GM21825 (cell line): Measurements from ENCODE around the gene P2RX6.
"Not testable (repeated sequence)": the region's sequence is repeated elsewhere in the genome, so short reads cannot be mapped to it uniquely, and the experiment has no call there.

Source experiments
- ATAC-seq: cut with Tn5 transposase; IDR thresholded peaks from one replicate; pipeline ENCODE4 v1.9.1; 2021; ENCODE audit warnings: mild to moderate bottlenecking, moderate library complexity; ENCODE audit not compliant: unreplicated experiment

Gene P2RX6

DNA sequence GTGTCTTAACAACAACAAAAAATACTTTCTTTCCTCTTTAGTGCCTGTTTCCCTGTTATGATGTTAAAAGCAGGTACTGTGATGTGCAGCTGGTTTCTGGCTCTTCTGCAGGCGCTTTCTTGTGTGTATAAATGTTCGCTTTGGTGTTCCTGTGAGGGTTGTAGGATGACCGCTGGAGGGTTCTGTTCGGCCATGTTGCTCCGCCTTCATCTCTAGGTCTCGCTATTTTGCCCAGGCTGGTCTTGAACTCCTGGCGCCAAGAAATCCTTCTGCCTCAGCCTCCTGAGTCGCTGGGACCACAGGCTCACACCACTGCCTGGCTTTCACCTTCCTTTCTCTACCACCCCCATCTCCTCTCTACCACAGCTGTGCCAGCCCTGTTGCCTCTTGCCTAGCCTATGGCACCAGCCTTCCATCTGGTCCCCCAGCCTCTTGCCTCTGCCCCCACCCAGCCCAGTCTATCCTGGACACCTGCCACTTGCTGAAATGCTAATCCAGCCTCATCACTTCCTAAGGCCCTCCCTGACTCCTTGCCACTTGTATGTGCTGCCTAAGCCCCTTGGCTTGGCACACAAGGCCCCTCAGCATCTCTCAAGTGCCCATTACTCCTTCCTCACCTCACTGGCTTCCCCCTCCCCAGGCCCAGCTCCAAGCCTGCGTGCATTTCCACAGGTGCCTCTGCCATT is 36.3 kb downstream of the P2RX6 start:
- no peak for ATAC-seq

DNA sequence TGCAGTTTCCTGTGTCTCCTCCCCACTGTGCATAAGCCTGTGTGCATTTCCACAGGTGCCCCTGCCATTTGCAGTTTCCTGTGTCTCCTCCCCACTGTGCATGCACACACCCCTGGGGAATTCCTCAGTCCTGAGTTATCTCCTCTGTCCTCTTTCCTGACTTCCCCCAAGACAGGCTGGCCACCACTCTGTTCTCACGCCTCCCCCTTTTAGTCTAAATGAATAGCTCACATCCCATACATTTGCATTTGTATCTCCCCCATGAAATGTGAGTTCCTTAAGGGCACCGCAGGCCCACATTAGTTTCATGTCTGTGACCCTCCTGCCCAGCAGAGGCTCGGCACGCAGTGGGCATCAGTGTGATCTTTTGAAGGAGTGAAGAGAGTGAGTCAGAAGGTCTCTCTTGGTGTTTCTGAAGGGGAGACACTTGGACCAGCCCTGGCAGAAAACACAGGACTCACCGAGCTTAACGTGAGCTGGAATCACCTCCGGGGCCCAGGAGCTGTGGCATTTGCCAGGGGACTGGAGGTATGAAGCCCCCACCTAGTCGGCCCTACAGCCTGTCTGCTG is 37.0 kb downstream of the P2RX6 start:
- no peak for ATAC-seq

DNA sequence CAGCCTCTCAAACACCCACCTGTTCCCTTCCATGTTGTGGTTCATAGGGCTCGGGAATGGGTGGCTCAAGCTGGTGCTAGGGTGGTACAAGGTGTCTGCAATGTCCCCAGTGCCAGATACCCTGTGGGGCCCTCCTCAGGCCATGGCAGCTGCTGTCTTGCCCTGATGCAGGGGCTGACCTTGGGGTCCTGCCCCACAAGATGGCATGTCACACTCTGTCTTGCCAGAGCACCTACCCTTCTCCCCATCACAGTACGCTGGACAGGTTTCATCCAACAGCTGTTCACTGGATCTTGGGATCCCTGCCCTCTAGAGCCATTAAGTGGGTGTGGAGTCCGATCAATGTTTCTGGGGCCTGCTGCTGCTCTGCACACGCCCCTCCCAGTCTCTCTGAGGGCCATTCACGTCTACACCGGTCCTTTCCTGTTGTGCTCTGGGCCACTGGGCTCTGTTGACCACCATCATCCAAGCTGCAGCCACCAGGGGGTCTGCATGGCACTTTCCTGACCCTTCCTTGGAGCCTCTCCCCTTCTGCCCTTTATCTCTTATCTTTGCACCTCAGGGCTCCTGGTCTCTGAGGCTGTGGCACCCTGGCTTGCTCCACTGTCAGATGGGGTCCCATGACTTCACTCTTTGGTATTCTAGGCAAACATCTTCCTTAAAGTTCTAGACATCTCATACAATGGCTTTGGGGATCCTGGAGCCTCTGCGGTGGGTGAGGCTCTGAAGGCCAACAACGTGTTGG is 37.9 kb downstream of the P2RX6 start:
- no peak for ATAC-seq

DNA sequence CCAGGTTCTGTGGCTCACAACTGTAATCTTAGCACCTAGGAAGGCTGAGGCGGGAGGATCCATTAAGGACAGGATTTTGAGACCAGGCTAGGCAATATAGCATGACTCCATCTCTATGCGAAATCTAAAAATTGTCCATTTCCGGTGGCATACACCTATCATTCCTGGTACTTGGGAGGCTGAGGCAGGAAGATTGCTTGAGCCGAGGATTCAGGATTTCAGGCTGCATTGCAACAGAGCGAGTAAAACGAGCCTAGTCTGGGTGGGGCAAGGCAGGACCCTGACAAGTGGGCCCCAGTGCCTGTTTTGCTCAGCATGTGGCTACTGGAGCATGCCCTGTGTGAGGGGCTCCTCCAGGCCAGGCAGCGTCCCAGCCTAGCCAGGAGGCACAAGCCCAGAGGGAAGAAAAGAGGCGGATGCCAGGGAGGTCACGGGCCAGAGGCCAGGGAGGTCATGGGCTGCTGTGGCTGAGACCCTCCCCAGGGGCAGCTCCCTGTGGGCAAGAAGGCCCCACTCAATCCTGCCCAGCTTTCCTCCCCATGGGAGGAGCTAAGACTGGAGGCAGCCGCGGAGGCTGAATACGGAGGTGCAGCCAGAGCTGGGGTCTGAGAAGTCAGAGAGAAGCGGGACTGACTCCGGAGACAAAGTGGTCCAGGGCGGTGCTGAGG is 39.2 kb downstream of the P2RX6 start:
- no peak for ATAC-seq

DNA sequence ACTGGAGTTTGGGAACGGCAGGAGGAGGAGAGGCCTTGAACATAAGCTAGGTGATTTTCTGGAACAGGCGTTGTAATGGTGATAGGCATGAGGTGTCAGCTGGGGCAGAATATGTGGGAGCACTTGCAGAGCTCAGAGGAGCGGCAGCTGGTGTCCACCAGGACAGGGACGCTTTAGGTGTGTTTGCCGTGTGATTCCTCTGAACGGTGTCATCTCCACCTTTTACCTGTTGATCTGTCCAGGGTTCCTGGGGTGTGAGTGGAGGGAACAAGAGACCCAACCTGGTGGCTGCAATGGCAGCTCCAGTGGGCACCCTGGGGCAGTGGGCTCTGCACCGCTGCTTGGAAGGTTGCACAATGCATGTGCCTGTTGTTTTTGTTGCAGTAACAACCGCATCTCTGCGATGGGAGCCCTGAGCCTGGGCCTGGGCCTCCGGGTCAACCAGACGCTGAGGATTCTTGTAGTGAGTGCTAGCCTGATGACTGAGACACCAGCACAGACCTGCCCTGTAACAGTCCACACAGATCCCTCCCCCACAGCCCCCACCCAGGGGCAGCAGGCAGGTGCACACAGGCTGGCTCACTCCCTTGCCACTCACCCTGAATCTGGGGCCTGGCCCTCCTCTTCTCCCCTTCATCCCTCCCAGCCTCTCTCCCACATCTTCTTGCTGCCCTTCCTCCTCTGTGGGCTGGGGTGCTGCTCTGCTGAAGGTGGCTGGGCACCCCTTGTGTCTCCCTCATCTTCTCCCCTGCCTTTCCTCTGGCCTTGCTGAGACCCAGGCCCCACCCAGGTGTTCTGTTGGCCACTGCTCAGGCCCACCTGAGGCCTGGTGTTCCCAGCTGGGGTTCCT is 40.0 kb downstream of the P2RX6 start:
- ATAC-seq: no peak

DNA sequence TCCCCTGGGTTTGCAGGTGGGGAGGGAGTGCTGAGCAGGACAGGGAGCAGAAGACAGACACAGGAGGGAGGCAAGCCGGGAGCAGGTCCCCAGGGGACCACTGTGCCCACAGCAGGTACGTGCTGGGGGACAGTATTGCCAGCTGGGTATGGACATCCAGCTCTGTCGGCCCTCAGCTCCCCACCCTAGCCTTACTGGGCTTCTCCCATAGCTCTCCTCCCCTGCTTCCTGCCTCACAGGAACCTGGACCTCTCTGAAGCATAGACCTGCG is 40.5 kb downstream of the P2RX6 start:
- ATAC-seq: no peak

DNA sequence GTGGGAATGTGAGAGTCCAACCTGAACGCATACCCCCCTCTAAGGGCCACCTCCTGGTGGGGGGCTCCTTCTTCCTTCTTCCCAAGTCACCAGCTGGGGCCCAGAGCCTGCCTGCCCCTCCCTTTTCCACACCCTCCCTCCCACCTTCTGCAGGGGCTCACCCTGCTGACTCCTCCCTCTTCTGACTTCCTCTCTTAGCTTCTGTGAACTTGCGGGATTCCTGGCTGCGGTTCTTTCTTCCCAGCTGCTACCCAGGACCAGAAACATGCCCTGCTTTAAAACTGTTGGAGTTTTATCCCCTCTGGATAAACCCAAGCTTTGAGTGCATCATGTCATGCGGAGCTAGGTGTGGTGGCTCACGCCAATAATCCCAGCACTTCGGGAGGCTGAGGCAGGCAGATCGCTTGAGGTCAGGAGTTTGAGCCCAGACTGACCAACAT is 40.9 kb downstream of the P2RX6 start:
- ATAC-seq: no peak

DNA sequence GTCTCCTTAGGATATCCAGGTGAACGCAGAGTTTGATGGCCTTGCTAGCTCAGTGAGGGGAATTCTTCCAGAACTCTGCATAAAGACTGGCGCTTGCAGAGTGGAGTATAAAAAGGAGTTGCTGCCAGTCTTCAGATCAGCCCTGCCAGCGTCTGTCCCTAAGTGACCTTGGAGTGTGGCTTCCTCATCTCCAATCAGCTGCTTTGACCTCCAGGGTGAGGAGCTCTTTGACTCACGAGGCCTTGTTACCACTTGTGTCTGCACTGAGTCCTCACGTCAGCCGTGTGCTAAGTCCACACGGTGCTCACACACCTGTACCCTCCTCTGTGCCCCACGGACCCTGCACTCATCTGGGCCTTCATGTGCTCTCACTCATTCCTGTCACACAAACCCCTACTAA is 45.4 kb downstream of the P2RX6 start:
- not testable (repeated sequence) for ATAC-seq

DNA sequence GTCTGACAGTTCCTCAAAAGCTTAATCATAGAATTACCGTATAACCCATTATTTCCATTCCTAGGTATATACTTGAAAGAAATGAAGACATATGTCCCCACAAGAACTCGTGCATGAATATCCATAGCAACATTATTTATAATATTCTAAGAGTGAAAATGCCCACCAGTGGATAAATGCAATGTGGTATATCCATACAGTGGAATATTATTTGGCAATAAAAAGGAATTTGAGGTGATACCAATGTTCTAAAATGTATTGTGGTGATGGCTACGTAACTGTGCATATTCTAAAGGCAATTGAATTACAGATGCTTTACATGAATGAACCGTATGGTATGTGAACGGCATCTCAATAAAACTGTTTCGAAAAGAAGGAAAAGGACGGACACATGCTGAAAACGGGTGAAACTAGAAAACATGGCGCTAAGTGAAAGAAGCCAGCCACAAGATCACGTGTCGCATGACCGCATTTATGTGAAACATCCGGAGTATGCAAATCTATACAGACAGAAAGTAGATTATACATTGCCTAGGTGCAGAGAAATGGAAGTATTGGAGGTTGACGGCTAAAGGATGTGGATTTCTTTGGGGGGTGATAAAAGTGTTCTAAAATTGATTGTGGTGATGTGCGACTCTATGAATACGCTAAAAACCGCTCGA is 46.8 kb downstream of the P2RX6 start:
- not testable (repeated sequence) for ATAC-seq

DNA sequence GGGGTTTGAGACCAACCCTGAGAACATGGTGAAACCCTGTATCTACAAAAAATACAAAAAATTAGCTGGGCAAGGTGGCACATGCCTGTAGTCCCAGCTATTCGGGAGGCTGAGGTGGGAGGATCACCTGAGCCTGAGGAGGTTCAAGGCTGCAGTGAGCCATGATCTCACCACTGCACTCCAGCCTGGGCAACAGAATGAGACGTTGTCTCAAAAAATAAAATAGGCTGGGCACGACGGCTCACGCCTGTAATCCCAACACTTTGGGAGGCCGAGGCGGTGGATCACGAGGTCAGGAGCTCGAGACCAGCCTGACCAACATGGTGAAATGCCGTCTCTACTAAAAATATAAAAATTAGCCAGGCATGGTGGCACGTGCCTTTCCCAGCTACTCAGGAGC is 49.5 kb downstream of the P2RX6 start:
- ATAC-seq: not testable (repeated sequence)

DNA sequence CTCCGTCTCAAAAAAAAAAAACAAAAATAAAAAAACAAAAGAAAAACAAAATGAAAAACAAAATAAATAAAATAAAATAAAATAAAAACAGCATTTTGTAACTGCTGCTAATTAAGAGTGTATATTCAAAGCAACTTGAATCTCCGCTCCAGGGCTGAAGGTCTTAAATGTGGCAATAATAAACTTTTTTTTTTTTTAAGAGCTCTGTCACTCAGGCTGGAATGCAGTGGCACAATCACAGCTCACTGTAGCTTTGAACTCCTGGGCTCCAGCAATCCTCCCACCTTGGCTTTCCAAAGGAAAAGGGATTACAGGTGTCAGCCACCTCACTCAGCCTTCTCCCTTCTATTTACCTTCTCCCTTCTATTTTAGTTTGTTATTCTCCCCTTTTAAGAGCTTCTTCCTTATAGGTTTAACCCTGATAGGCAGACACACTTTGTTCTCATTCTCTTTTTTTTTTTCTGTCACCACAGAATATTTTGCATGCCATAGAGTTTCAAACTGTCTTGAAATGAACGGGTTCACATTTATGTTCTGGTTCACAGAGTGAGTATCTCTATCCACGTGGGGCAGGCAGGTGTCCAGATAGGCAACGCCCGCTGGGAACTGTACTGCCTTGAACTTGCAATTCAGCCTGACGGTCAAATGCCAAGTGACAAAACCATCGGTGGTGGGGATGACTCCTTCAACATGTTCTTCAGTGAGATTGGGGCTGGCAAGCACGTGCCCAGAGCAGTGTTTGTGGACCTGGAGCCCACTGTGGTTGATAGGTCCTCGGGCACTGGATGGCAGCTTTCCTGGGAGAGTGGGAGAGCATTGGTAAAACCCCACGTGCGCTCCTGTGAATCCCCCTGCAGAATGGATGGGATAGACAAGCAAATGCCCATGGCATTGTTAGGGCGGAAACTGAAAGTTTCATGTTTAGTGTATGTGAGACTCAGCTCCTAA is 50.2 kb downstream of the P2RX6 start:
- ATAC-seq: no peak

DNA sequence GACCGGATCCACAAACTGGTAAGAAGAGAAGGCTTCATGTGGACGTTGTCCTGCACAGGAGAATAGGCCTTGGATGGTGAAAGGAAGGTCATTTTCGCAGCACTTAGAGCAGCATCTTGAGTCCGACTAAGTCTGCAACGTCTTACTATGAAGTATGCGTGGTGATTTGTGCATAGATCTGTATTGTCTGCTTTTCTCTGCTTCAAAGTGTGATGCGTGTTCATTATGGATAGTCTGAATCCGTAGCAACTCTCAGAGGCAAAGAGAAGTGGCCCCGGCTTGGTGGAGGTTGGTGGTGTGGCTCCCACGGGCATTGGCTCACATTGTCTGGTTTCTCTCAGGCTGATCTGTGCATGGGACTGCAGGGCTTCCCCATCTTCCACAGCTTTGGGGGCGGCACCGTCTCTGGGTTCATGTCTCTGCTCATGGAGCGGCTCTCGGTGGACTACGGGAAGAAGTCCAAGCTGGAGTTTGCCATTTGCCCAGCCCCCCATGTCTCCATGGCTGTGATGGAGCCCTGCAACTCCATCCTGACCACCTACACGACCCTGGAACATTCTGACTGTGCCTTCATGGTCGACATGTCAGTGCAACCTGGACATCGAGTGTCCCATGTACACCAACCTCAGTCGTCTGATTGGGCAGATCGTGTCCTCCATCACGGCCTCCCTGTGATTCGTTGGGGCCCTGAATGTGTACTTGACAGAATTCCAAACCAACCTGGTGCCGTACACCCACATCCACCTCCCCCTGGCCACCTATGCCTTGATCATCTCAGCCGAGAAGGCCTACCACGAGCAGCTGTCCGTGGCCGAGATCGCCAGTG is 52.3 kb downstream of the P2RX6 start:
- no peak for ATAC-seq

DNA sequence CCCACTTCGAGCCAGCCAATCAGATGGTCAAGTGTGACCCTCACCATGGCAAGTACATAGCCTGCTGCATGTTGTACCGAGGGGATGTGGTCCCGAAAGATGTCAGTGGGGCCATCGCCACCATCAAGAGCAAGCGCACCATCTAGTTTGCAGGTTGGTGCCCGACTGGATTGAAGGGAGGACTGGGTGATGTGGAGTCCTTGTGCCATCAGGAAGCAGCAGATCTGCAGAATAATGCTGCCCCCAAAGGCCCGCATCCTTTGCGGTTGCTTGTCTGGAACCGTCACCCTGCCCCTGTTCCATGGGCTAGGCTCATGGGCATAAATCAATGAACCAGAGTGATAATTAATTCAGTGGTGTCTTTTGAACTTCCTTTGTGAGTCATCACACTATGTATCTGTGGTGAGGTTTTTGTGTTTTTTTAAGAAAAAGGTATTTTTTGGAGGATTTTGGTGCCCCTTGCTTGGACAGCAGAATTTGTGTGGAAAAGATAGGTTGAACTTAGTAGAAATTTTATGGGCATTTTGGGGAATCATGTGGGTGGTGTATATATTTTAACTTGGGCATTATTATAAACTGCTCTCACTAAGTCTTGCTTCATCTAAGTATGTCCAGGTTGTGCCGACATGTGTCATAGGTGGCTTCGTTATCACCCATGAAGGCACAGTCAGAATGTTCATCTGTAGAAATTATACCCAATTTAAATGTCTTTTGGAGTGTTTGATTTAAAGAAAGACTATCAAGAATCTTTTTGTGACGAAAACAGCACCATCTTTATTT is 53.1 kb downstream of the P2RX6 start:
- ATAC-seq: no peak

DNA sequence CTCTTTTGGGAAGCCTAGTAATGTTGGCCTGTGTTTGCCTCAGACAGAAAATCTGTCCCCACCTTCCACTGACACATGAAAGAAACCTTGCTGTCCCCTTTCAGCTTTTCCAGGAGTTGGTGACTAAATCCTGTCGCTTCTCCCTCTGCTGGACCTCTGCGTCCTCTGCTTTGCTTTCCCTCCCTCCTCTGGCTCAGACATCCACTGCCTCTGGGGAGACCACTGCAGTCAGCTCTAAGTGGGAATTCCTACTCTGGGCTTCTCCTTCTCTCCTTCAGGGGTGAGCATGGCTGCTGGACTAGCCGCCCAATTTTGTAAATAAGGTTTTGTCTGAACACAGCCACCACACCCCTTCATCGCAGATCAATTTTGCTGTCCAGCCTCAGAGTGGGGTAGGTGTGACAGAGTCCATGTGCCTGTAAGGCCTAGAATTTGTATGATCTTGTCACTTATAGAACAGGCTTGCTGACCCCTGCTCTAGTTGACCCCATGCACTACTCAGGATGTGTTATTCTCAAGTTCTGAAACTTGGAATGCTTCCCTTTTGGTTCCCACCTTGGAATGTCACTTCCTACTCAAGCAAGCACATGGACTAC is 53.8 kb downstream of the P2RX6 start:
- ATAC-seq: no peak

DNA sequence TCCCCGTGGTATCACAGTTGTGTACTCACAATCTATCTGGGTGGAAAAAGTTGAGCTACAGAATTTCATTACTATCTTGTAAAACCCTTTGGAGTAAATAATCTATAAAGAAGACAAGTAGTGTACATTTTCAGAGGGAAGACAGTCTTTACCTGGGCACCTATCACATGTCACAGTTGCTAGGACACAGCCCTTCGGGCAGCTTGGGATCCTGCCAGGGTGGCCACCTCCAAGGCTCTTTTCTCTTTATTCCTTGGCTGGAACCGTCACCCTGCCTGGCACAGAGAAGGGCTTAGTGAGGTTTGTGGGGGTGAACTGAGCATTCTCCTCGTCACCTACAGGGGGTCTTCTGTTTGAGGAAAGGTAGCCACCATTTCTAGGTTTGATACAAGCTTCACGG is 54.4 kb downstream of the P2RX6 start:
- no peak for ATAC-seq

DNA sequence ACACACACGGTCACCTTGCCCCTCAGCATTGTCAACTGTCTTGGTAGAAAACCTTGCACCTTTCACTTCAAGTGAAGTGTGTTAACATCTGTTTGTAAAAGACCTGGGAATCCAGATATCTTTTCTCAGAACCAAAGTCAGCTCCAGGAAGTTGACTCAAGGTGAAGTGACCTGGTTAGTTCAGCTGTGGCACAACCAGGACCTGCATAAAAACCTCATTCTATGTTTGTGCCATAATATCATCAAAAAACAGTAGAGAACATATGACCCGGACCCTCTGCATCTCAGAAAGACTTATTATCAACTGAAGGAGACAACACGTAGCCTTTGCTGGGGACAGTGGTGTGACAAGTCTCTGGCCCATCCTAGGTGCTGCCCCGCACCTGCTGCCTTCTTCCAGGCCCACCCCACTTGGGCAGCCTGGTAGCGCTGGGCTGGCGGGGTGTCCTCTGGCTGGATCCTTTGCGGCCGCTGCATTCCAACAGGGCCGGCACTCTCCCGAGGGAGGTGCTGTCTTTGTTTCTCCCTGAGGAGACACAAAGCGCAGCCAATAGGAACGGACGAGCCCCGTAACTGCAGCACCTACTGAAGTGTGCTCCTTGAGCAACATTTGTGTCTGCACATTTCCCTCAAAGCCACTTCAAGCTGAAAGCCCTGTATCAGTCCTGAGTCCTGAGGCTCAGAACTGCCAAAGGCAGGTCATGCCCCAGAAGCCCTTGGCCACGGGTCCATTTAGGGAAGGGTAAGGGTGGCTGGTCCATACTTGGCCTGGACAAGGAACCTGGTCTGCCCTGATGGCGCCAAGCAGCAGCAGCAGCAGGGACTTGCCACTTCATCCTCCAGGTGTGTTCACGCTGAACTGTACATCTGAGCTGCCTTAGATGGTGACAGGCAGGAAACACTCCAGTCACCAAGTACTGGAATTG is 56.0 kb downstream of the P2RX6 start:
- ATAC-seq: no peak
